Pancreas (tissue), 10 donors: ENCODE measurements around the gene MAP1A. TPM values are rescaled to one million over a fixed set of nuclear protein-coding genes. Genes with fewer than 3 reads are reported as not detected.
"Not testable (repeated sequence)": the region's sequence is repeated elsewhere in the genome, so short reads cannot be mapped to it uniquely, and the experiment has no call there.

Experiments used
- ATAC-seq, 4 donors: fragments of 200-7000 bp; cut with Tn5 transposase; one replicate each; pipeline versions ENCODE4 v1.8.0 to v1.9.1; 2020; ENCODE audit warnings: mild to moderate bottlenecking in 4 of 4, moderate library complexity in 4 of 4
- DNase-seq, 6 donors: peaks; one replicate each; pipeline ENCODE4 v3.0.0-alpha.2; 2020
- FAIRE-seq: peaks from 2 replicates; lab custom pipeline; 2012; peaks lifted over from hg19 to GRCh38; lab: Jason Lieb, UNC
- H3K27ac ChIP-seq, 4 donors: fragments of 200-600 bp; sonication (generic); 1 replicate in 3 of 4; 2 replicates in 1 of 4; pipeline versions ENCODE4 v1.5.0 to v1.8.0; 2020
- H3K27me3 ChIP-seq, 4 donors: fragments of 200-600 bp; one replicate each; pipeline ENCODE4 v1.8.0; 2021
- H3K36me3 ChIP-seq, 3 donors: fragments of 200-600 bp; sonication (generic) in 1 of 3; one replicate each; pipeline versions ENCODE4 v1.5.0 to v1.8.0; 2020 to 2021
- H3K4me1 ChIP-seq, 3 donors: fragments of 200-600 bp; one replicate each; pipeline ENCODE4 v1.8.0; 2021
- H3K4me3 ChIP-seq, 4 donors: fragments of 200-600 bp; sonication (generic) in 2 of 4; one replicate each; pipeline versions ENCODE4 v1.5.0 to v1.8.0; 2020 to 2021
- H3K9me3 ChIP-seq, 4 donors: fragments of 200-600 bp; one replicate each; pipeline ENCODE4 v1.8.0; 2021
- WGBS, 2 donors: extraction: QIAGEN DNeasy Blood & Tissue Kit; methylation state at CpG; one replicate each; pipeline ENCODE4 v1.1.7; 2013; 5-methylcytosine and 5-hydroxymethylcytosine counted together
- intact Hi-C, 3 donors: fragments of 100-400 bp; cut with DNase I; formaldehyde crosslinking; loops; one replicate each; pipeline versions ENCODE4 v1.11.1 to v1.14.2; 2022
- polyA plus RNA-seq, 2 donors: library from polyadenylated mRNA; stranded (reverse); fragments of 200-250 nt; gene quantifications; one replicate each; pipeline ENCODE4 v1.2.3, GENCODE V29; 2013
- total RNA-seq, 6 donors: library from RNA; stranded (reverse); fragmentation: NEBNext Ultra II Directional in 4 of 6; extraction: Animal tissue kit (Norgen Biotek cat#: 25700) in 4 of 6; gene quantifications; one replicate each; pipeline versions ENCODE4 v1.2.1 to v1.2.4, GENCODE V29; 2021 to 2023
- TF ChIP-seq, protein P1 (sequence below), 4 donors: fragments of 200-600 bp; sonication (generic) in 3 of 4; IDR thresholded peaks; one replicate each; pipeline versions ENCODE4 v1.5.0 to v1.8.0; 2021; ENCODE audit warnings: antibody characterized with exemption in 4 of 4
- donor health status: healthy with polysubstance abuse.
- donor health status: DM: no; HTN: no; CAD: no; lungs with moderate emphysema.
- donor health status: DM: no; HTN: no; CAD: no.
- donor health status: control.
- donor health status: control.
- donor health status: Bipolar disorder and iron deficiency.
- donor health status: DM: yes; HTN: yes; CAD: no.
- donor health status: DM: no; HTN: no; CAD: no.
- donor health status: DM: no; HTN: no; CAD: no.
- donor health status: DM: yes; HTN: yes; CAD: no.

MAP1A gene
- total and polyA plus RNA-seq, 8 donors, result 0.59 to 4.1 (median 1.5) TPM

GRCh38 chr15:43552256-43552655 is 34.8 kb downstream of the MAP1A start:
- Histone ChIP-seq H3K9me3 (no peaks in the 10 kb centered on the region), H3K36me3 (no peaks in the 10 kb centered on the region), H3K4me3 (no peak overlapping the region), H3K27me3 (no peaks in the 10 kb centered on the region), H3K27ac (no peak overlapping the region), H3K4me1 (no peaks in the 10 kb centered on the region)
- no peak for FAIRE-seq
- TF ChIP-seq, protein P1, sequence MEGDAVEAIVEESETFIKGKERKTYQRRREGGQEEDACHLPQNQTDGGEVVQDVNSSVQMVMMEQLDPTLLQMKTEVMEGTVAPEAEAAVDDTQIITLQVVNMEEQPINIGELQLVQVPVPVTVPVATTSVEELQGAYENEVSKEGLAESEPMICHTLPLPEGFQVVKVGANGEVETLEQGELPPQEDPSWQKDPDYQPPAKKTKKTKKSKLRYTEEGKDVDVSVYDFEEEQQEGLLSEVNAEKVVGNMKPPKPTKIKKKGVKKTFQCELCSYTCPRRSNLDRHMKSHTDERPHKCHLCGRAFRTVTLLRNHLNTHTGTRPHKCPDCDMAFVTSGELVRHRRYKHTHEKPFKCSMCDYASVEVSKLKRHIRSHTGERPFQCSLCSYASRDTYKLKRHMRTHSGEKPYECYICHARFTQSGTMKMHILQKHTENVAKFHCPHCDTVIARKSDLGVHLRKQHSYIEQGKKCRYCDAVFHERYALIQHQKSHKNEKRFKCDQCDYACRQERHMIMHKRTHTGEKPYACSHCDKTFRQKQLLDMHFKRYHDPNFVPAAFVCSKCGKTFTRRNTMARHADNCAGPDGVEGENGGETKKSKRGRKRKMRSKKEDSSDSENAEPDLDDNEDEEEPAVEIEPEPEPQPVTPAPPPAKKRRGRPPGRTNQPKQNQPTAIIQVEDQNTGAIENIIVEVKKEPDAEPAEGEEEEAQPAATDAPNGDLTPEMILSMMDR (IDR thresholded peaks at IDR 0.05), result no peak
- 95 to 98% methylated on average over 4 of the region's 4 CpGs for WGBS, 2 donors
- DNase-seq, result no peak
- ATAC-seq, result no peak
- intact Hi-C loops, result no loop called here

DNA sequence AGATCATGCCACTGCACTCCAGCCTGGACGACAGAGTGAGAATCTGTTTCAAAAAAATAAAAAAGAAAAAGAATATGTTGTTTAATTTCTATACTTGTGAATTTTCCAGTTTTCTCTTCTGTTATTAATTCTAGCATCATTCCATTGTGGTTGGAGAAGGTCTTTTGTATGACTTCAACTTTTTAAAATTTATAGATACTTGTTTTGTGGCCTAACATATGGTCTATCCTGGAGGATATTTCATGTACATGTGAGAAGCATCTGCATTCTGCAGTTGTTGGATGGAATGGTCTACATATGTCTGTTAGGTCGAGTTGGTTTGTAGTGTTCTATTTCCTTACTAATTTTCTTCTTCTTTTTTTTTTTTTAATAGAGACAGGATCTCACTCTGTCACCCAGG is 35.6 kb downstream of the MAP1A start:
- DNase-seq, result no peak
- 78 to 84% methylated on average over 2 of the region's 2 CpGs for WGBS, 2 donors
- H3K9me3 ChIP-seq, result no peaks in the 10 kb centered on the region
- intact Hi-C loops, result no loop called here
- H3K27me3 ChIP-seq, result no peaks in the 10 kb centered on the region
- H3K4me1 ChIP-seq, result no peaks in the 10 kb centered on the region
- ATAC-seq, result no peak
- no peak for FAIRE-seq
- H3K36me3 ChIP-seq, result no peaks in the 10 kb centered on the region
- H3K27ac ChIP-seq, result no peak overlapping the region
- no peak overlapping the region for H3K4me3 ChIP-seq
- TF ChIP-seq, protein P1 (IDR thresholded peaks at IDR 0.05), result no peak

DNA sequence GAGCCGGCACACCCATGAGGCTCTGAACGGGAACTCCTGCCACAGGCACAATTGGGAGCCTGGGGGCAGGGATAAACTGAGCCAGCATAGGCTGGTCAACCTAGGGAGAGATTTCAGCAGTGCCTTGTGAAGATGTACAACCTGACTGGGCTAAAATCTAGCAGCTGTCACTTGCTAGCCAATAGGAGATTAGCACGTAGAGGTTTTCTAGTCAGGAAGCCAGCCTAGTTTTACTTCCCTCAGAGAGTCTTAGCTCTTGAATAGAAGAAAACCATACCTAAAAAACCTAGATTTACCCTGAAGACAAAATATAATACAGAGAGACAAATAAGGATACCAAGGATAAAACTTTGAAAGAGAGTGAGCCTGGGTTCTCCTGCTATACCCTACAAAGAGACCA is 45.3 kb downstream of the MAP1A start:
- DNase-seq, H3K4me3 ChIP-seq, H3K36me3 ChIP-seq, H3K4me1 ChIP-seq, H3K9me3 ChIP-seq, H3K27ac ChIP-seq, ATAC-seq, intact Hi-C loops, FAIRE-seq, H3K27me3 ChIP-seq: not testable (repeated sequence)
- 60 to 94% methylated on average over 1 to 2 of the region's 3 CpGs for WGBS, 2 donors

DNA sequence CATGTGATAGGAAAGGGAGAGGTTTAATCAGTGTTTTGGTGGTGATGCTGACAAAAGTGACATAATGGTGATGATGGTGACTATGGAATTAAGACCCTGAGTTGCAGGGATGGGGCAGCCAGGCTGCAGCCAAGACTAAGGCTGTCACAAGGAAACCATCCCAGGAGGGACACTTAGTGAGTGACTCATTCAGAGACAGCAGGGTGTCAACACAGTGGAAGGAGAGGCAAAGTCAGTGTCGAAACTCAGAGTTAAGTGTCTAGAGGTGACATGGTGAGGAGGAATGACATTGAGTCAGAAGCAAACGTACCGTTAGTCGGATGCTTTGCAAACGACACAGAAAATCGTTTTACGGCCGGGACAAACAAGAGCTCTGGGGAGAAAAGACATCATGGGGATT is 46.4 kb downstream of the MAP1A start:
- WGBS, 2 donors, result no CpG with 5 or more reads among the region's 8 CpGs
- H3K4me3 ChIP-seq, H3K36me3 ChIP-seq, H3K27ac ChIP-seq, H3K27me3 ChIP-seq, ATAC-seq, H3K4me1 ChIP-seq, H3K9me3 ChIP-seq, FAIRE-seq, intact Hi-C loops, DNase-seq: not testable (repeated sequence)

- H3K4me1 ChIP-seq, ATAC-seq, H3K4me3 ChIP-seq, H3K9me3 ChIP-seq, H3K27ac ChIP-seq, H3K27me3 ChIP-seq, H3K36me3 ChIP-seq, DNase-seq, intact Hi-C loops, FAIRE-seq: not testable (repeated sequence)
- no CpG with 5 or more reads among the region's 2 CpGs for WGBS, 2 donors
These were observed 49.2 kb downstream of the MAP1A start for GRCh38 chr15:43566615-43567014.

DNA sequence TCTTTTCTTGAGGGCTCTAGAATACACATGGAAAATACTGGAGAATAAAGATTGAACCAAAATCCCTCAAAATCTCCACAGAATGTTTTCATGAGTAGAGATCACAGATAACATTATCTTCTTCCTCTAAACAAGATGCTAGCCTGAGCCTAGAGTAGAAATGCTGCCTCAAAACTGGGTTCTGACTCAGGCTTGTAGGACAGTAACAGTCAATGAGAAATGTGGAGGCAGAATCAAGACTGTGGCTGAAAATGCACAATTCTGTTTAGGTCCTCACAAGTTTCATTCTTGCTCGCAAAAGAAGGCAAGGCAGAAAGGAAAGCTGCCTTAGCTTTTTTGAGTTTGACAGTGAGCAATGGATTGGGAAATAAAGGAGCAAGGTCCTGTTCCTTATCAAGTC is 57.2 kb downstream of the MAP1A start:
- DNase-seq, intact Hi-C loops, H3K4me1 ChIP-seq, H3K9me3 ChIP-seq, FAIRE-seq, H3K36me3 ChIP-seq, ATAC-seq, H3K27me3 ChIP-seq, H3K27ac ChIP-seq, H3K4me3 ChIP-seq: not testable (repeated sequence)
- WGBS, 2 donors, result no CpG with 5 or more reads among the region's 1 CpG

Other genes with a start within 250 kb of the MAP1A start
- not detected for gene TGM7, start 215.4 kb upstream of the MAP1A start, total RNA-seq
- not detected for gene TGM7, start 215.4 kb upstream of the MAP1A start, polyA plus RNA-seq
- gene LCMT2, start 187.0 kb upstream of the MAP1A start, total RNA-seq, result 1 to 10 TPM; 1.9 to 5.0 (median 3.9) TPM
- 1 to 10 TPM; 1.7 to 4.4 TPM for gene LCMT2, start 187.0 kb upstream of the MAP1A start, polyA plus RNA-seq
- gene ZSCAN29, start 146.6 kb upstream of the MAP1A start, total RNA-seq, result 10 to 100 TPM; 11.2 to 18.8 (median 13.4) TPM
- 1 to 10 TPM; 7.0 to 7.8 TPM for gene ZSCAN29, start 146.6 kb upstream of the MAP1A start, polyA plus RNA-seq
- gene TUBGCP4, start 146.5 kb upstream of the MAP1A start, total RNA-seq, result 10 to 100 TPM in 2 of 6 donors, 1 to 10 TPM in 4; 7.0 to 14.8 (median 9.6) TPM
- 1 to 10 TPM; 4.8 to 4.9 TPM for gene TUBGCP4, start 146.5 kb upstream of the MAP1A start, polyA plus RNA-seq
- gene TP53BP1, start 24.5 kb upstream of the MAP1A start, total RNA-seq, result 10 to 100 TPM; 12.6 to 31.8 (median 15.2) TPM
- gene TP53BP1, start 24.5 kb upstream of the MAP1A start, polyA plus RNA-seq, result 10 to 100 TPM; 12.4 to 19.0 TPM
- gene PPIP5K1, start 72.6 kb downstream of the MAP1A start, total RNA-seq, result 10 to 100 TPM; 13.3 to 39.9 (median 17.2) TPM
- gene PPIP5K1, start 72.6 kb downstream of the MAP1A start, polyA plus RNA-seq, result 10 to 100 TPM; 11.3 to 16.0 TPM
- gene CKMT1B, start 76.4 kb downstream of the MAP1A start, total RNA-seq, result 1 to 10 TPM in 5 of 6 donors, under 1 TPM in 1; 0.97 to 3.5 (median 3.1) TPM
- gene CKMT1B, start 76.4 kb downstream of the MAP1A start, polyA plus RNA-seq, result 1 to 10 TPM; 2.7 to 8.5 TPM
- gene STRC, start 101.2 kb downstream of the MAP1A start, total RNA-seq, result under 1 TPM in 5 of 6 donors, not detected in 1; 0.28 to 0.43 (median 0.32) TPM
- under 1 TPM; 0.46 to 0.82 TPM for gene STRC, start 101.2 kb downstream of the MAP1A start, polyA plus RNA-seq
- 1 to 10 TPM; 1.2 to 4.2 (median 1.9) TPM for gene CATSPER2, start 131.2 kb downstream of the MAP1A start, total RNA-seq
- 1 to 10 TPM; 8.3 to 9.9 TPM for gene CATSPER2, start 131.2 kb downstream of the MAP1A start, polyA plus RNA-seq
- 1 to 10 TPM in 5 of 6 donors, under 1 TPM in 1; 0.93 to 4.6 (median 3.6) TPM for gene CKMT1A, start 176.3 kb downstream of the MAP1A start, total RNA-seq
- gene CKMT1A, start 176.3 kb downstream of the MAP1A start, polyA plus RNA-seq, result 1 to 10 TPM; 2.0 to 6.7 TPM
- 100 to 1,000 TPM; 130 to 290 (median 248) TPM for gene PDIA3, start 228.8 kb downstream of the MAP1A start, total RNA-seq
- gene PDIA3, start 228.8 kb downstream of the MAP1A start, polyA plus RNA-seq, result 100 to 1,000 TPM; 144 to 189 TPM